GM19099 (cell line): ENCODE measurements around the gene ZNF688.

Experiments used
- POLR2A ChIP-seq: IDR thresholded peaks from 3 replicates; pipeline ENCODE4 v1.6.1; 2011; ENCODE audit warnings: low read depth; ENCODE audit not compliant: insufficient read length; ENCODE audit errors: extremely low read depth

ZNF688 gene

GRCh38 chr16:30565526-30565925, 6.0 kb downstream of the ZNF688 start:
- no peak for TF ChIP-seq POLR2A

- no peak for TF ChIP-seq POLR2A
Observed at GRCh38 chr16:30562021-30562420, 9.5 kb downstream of the ZNF688 start.

- no peak for TF ChIP-seq POLR2A
Observed at GRCh38 chr16:30561089-30561816, 10.3 kb downstream of the ZNF688 start.

GRCh38 chr16:30559690-30560089, 11.8 kb downstream of the ZNF688 start:
- TF ChIP-seq POLR2A, result no peak

- no peak for TF ChIP-seq POLR2A
Observed at GRCh38 chr16:30558789-30559377, 12.6 kb downstream of the ZNF688 start.

GRCh38 chr16:30557957-30558788, 13.3 kb downstream of the ZNF688 start, which contains the start of gene ZNF764:
Gene ZNF764, minus strand, starts transcription at chr16:30558374. Its CDS starts 192 bp downstream, at chr16:30558182.
- TF ChIP-seq POLR2A, result peak; percentile 63

- no peak for TF ChIP-seq POLR2A
Observed at GRCh38 chr16:30557707-30557956, 13.9 kb downstream of the ZNF688 start.

GRCh38 chr16:30556125-30556473, 15.4 kb downstream of the ZNF688 start:
- no peak for TF ChIP-seq POLR2A

GRCh38 chr16:30555315-30556124, 16.0 kb downstream of the ZNF688 start:
- no peak for TF ChIP-seq POLR2A

GRCh38 chr16:30554557-30555314, 16.8 kb downstream of the ZNF688 start:
- TF ChIP-seq POLR2A, result no peak

- no peak for TF ChIP-seq POLR2A
Observed at GRCh38 chr16:30553393-30553899, 18.1 kb downstream of the ZNF688 start.

GRCh38 chr16:30552956-30553355, 18.6 kb downstream of the ZNF688 start:
- TF ChIP-seq POLR2A, result no peak

- TF ChIP-seq POLR2A, result no peak
Observed at GRCh38 chr16:30551781-30552180, 19.7 kb downstream of the ZNF688 start.
